Suppressor macrophage treated with lipopolysaccharide for 4 hours (primary cell): ENCODE results near the gene CCDC9B.
A peak's percentile ranks its signal among the peaks of the same experiment; 100 is the strongest.

Experiments used
- DNase-seq: peaks from one replicate; pipeline ENCODE4 v3.0.0-alpha.2; 2020

Gene CCDC9B

GRCh38 chr15:40327457-40327856 lies 13.3 kb downstream of the CCDC9B start:
- no peak for DNase-seq

GRCh38 chr15:40325700-40326099 lies 15.0 kb downstream of the CCDC9B start:
- peak; percentile 63 for DNase-seq

GRCh38 chr15:40325188-40325587 lies 15.6 kb downstream of the CCDC9B start:
- no peak for DNase-seq

GRCh38 chr15:40323953-40324937 lies 16.5 kb downstream of the CCDC9B start:
- peak; percentile 50 for DNase-seq

GRCh38 chr15:40323239-40323952 lies 17.3 kb downstream of the CCDC9B start, which contains the start of gene INAFM2:
Gene INAFM2, plus strand, starts transcription at chr15:40323692. Its CDS starts 364 bp downstream, at chr15:40324056.
- DNase-seq: peak; percentile 93

- DNase-seq: no peak
Observed at GRCh38 chr15:40322531-40323238, 18.1 kb downstream of the CCDC9B start.

- peak; percentile 84 for DNase-seq
Observed at GRCh38 chr15:40320931-40321371, 19.8 kb downstream of the CCDC9B start.

- no peak for DNase-seq
Observed at GRCh38 chr15:40320409-40320808, 20.3 kb downstream of the CCDC9B start.

GRCh38 chr15:40317580-40317979 lies 23.2 kb downstream of the CCDC9B start:
- no peak for DNase-seq

- no peak for DNase-seq
Observed at GRCh38 chr15:40316931-40317330, 23.8 kb downstream of the CCDC9B start.

- DNase-seq: no peak
Observed at GRCh38 chr15:40314723-40315276, 25.9 kb downstream of the CCDC9B start.

GRCh38 chr15:40313531-40314398 lies 27.0 kb downstream of the CCDC9B start:
- DNase-seq: peak; percentile 61

- DNase-seq: no peak
Observed at GRCh38 chr15:40312370-40313158, 28.2 kb downstream of the CCDC9B start.

GRCh38 chr15:40310993-40311392 lies 29.7 kb downstream of the CCDC9B start:
- DNase-seq: no peak

- DNase-seq: peak; percentile 75
Observed at GRCh38 chr15:40310001-40310959, 30.5 kb downstream of the CCDC9B start.

GRCh38 chr15:40309344-40309862 lies 31.3 kb downstream of the CCDC9B start:
- DNase-seq: no peak

- peak; percentile 65 for DNase-seq
Observed at GRCh38 chr15:40307421-40308211, 33.1 kb downstream of the CCDC9B start, which contains the start of gene PLCB2. Gene PLCB2, minus strand, starts transcription at chr15:40307935. Its CDS starts 263 bp downstream, at chr15:40307672.

- DNase-seq: no peak
Observed at GRCh38 chr15:40306908-40307307, 33.8 kb downstream of the CCDC9B start.
